ACC112 (cell line): ENCODE results near the gene DBR1.

Source experiments
- H2AFZ ChIP-seq: fragments of 200-600 bp; sonication (generic); one replicate; pipeline ENCODE4 v1.6.0; 2017; ENCODE audit warnings: antibody characterized with exemption, low read length; ENCODE audit not compliant: unreplicated experiment
- H3K27ac ChIP-seq: fragments of 200-600 bp; sonication (generic); 2 replicates; pipeline ENCODE4 v1.5.1; 2014; ENCODE audit warnings: low read depth, mild to moderate bottlenecking, antibody characterized with exemption, low read length, moderate library complexity
- H3K27me3 ChIP-seq: fragments of 200-600 bp; sonication (generic); 2 replicates; pipeline ENCODE4 v1.6.1; 2014; ENCODE audit warnings: mild to moderate bottlenecking, antibody characterized with exemption, low read length, moderate library complexity, mixed read lengths; ENCODE audit not compliant: insufficient read depth
- H3K36me3 ChIP-seq: fragments of 200-600 bp; sonication (generic); 2 replicates; pipeline ENCODE4 v1.6.1; 2016; ENCODE audit warnings: mild to moderate bottlenecking, antibody characterized with exemption, low read length, moderate library complexity, mixed read lengths; ENCODE audit not compliant: insufficient read depth
- H3K4me1 ChIP-seq: fragments of 200-600 bp; sonication (generic); one replicate; pipeline ENCODE4 v1.6.1; 2016; ENCODE audit warnings: low read length, mixed read lengths; ENCODE audit not compliant: insufficient read depth, unreplicated experiment, control insufficient read depth
- H3K4me3 ChIP-seq: fragments of 200-600 bp; sonication (generic); 2 replicates; pipeline ENCODE4 v1.5.1; 2014; ENCODE audit warnings: mild to moderate bottlenecking, low read depth, low read length
- H3K79me2 ChIP-seq: fragments of 200-600 bp; sonication (generic); one replicate; pipeline ENCODE4 v1.6.0; 2016; ENCODE audit warnings: low read length; ENCODE audit not compliant: control insufficient read depth, unreplicated experiment, insufficient read depth

Gene DBR1

GRCh38 chr3:138140940-138141339 is 33.8 kb downstream of the DBR1 start:
- Histone ChIP-seq H2AFZ (no peak overlapping the region), H3K27me3 (no peaks in the 10 kb centered on the region), H3K4me3 (no peak overlapping the region), H3K36me3 (no peaks in the 10 kb centered on the region), H3K79me2 (no peaks in the 10 kb centered on the region), H3K4me1 (no peaks in the 10 kb centered on the region), H3K27ac (no peak overlapping the region)

GRCh38 chr3:138139691-138140090 is 35.0 kb downstream of the DBR1 start:
- Histone ChIP-seq H3K27ac (no peak overlapping the region), H3K27me3 (no peaks in the 10 kb centered on the region), H3K4me3 (no peak overlapping the region), H3K4me1 (no peaks in the 10 kb centered on the region), H3K79me2 (no peaks in the 10 kb centered on the region), H3K36me3 (no peaks in the 10 kb centered on the region), H2AFZ (no peak overlapping the region)

- Histone ChIP-seq H3K36me3 (no peaks in the 10 kb centered on the region), H2AFZ (no peak overlapping the region), H3K27me3 (no peaks in the 10 kb centered on the region), H3K4me1 (no peaks in the 10 kb centered on the region), H3K4me3 (no peak overlapping the region), H3K79me2 (no peaks in the 10 kb centered on the region), H3K27ac (no peak overlapping the region)
Measured at GRCh38 chr3:138137861-138138260, 36.9 kb downstream of the DBR1 start.

GRCh38 chr3:138136201-138136600 is 38.5 kb downstream of the DBR1 start:
- Histone ChIP-seq H2AFZ (no peak overlapping the region), H3K79me2 (no peaks in the 10 kb centered on the region), H3K27ac (no peak overlapping the region)

GRCh38 chr3:138135833-138136194 is 38.9 kb downstream of the DBR1 start:
- H3K4me1 ChIP-seq = no peaks in the 10 kb centered on the region
- H3K36me3 ChIP-seq = no peaks in the 10 kb centered on the region
- no peak overlapping the region for H2AFZ ChIP-seq
- H3K4me3 ChIP-seq = no peak overlapping the region
- peaks cover 3% of the 10 kb centered on the region; the same call in 1 of the 2 replicates for H3K27me3 ChIP-seq
- H3K27ac ChIP-seq = no peak overlapping the region
- no peaks in the 10 kb centered on the region for H3K79me2 ChIP-seq

More at GRCh38 chr3:138136201-138136600, 38.5 kb downstream of the DBR1 start:
- Histone ChIP-seq H3K4me3 (no peak overlapping the region), H3K36me3 (no peaks in the 10 kb centered on the region), H3K27me3 (no peaks in the 10 kb centered on the region), H3K4me1 (no peaks in the 10 kb centered on the region)

GRCh38 chr3:138135146-138135832 is 39.4 kb downstream of the DBR1 start:
- H3K4me3 ChIP-seq = no peak overlapping the region
- H3K27me3 ChIP-seq = peaks cover 5% of the 10 kb centered on the region; the same call in 1 of the 2 replicates
- H3K27ac ChIP-seq = no peak overlapping the region
- H3K4me1 ChIP-seq = no peaks in the 10 kb centered on the region
- no peak overlapping the region for H2AFZ ChIP-seq
- H3K79me2 ChIP-seq = no peaks in the 10 kb centered on the region
- H3K36me3 ChIP-seq = no peaks in the 10 kb centered on the region

- Histone ChIP-seq H2AFZ (no peak within 1 kb of the TSS), H3K4me1 (no peaks in the 10 kb centered on the region), H3K27ac (no peak within 1 kb of the TSS), H3K79me2 (no peaks in the 10 kb centered on the region), H3K36me3 (no peaks in the 10 kb centered on the region), H3K27me3 (peaks cover 5% of the 10 kb centered on the region; the same call in 1 of the 2 replicates), H3K4me3 (no peak within 1 kb of the TSS)
Measured at GRCh38 chr3:138132239-138132638, 42.5 kb downstream of the DBR1 start, which contains the start of gene A4GNT. Gene A4GNT, minus strand, starts transcription at chr3:138132390. Its CDS starts 1,134 bp downstream, at chr3:138131256.

- Histone ChIP-seq H2AFZ (no peak overlapping the region), H3K27ac (no peak overlapping the region), H3K79me2 (no peaks in the 10 kb centered on the region), H3K4me3 (no peak overlapping the region), H3K36me3 (no peaks in the 10 kb centered on the region), H3K27me3 (peaks cover 5% of the 10 kb centered on the region; the same call in 1 of the 2 replicates), H3K4me1 (peaks cover 19% of the 10 kb centered on the region)
Measured at GRCh38 chr3:138127636-138128365, 46.9 kb downstream of the DBR1 start.

GRCh38 chr3:138125548-138126221 is 49.0 kb downstream of the DBR1 start:
- H3K27ac ChIP-seq = peak overlapping the region; percentile 63
- peak overlapping the region; percentile 22; the same call in 1 of the 2 replicates for H3K4me3 ChIP-seq
- no peaks in the 10 kb centered on the region for H3K79me2 ChIP-seq
- peak overlapping the region; percentile 88 for H2AFZ ChIP-seq
- H3K36me3 ChIP-seq = no peaks in the 10 kb centered on the region
- H3K27me3 ChIP-seq = peaks cover 1% of the 10 kb centered on the region; the same call in 1 of the 2 replicates
- H3K4me1 ChIP-seq = peaks cover 19% of the 10 kb centered on the region

- Histone ChIP-seq H2AFZ (no peak overlapping the region), H3K4me1 (peaks cover 19% of the 10 kb centered on the region), H3K27ac (peak overlapping the region; percentile 63), H3K36me3 (no peaks in the 10 kb centered on the region), H3K27me3 (no peaks in the 10 kb centered on the region), H3K4me3 (peak overlapping the region; percentile 22; the same call in 1 of the 2 replicates), H3K79me2 (no peaks in the 10 kb centered on the region)
Measured at GRCh38 chr3:138124706-138125355, 49.9 kb downstream of the DBR1 start.
